T1000 (cell line): ENCODE data around the gene HEMGN.
"Not testable (repeated sequence)": the region's sequence is repeated elsewhere in the genome, so short reads cannot be mapped to it uniquely, and the experiment has no call there.

Experiments used
- DNase-seq: peaks from one replicate; lab custom pipeline; 2025; ENCODE audit warnings: mixed read lengths; lab: John Stamatoyannopoulos, UW

HEMGN gene

DNA sequence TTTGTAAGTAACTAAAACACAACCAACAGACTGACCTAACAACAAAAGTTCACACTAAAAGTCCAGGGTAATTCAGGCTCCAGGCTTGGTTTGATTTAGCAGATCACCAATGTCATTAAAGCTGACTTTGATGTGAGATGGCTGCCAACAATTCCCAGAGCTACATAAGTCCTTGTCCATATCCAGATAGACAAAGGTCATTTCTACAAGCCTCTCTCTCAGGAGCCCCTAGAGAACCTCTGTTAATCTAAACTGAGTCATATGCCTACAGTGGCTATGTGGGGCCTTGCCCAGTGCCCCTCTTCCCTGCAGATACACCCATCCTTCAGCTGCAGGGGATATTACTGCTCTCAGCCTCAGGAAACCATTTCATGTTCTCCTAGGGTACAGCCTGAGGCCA is 26.9 kb upstream of the HEMGN start:
- DNase-seq = no peak

GRCh38 chr9:97963232-97963631 is 25.3 kb upstream of the HEMGN start:
- no peak for DNase-seq

DNA sequence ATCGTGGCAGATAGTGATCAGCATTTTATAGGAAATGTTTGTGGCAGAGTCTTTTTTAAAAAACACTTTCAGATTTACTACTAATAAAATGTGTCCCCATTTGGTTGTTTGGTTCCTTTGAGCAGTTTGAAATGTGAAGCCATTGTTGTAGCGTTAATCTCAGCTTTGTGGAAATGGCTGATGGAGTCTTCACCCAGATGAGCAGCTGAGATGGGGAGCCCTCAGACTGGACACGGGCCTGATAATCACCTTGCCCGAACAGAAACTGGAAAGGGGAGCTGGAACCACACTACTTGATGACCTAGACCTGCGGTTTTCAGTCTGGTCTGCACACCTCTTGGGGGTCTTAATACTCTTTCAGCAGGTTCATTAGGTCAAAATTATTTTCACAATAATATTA is 24.6 kb upstream of the HEMGN start:
- no peak for DNase-seq

DNA sequence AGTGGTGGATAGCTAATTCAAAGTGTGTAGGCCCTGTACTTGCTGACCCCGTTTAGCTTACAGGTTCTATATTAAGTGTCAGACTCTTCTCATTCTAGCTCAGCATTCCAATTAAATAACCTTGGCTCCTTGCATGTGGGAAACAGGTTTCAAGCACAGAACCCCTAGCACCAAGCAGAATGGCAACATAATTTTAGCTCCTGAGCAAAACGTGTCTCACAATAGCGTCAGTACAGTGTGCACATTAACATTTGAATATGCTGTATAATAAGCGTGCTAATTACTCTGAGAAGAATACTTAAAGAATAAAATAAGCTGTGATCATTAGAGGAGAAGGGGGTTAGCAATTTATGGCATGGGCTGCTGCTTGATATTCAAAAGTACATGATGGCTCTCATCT is 24.2 kb upstream of the HEMGN start:
- no peak for DNase-seq

GRCh38 chr9:97961361-97961760 is 23.4 kb upstream of the HEMGN start:
- no peak for DNase-seq

- DNase-seq = not testable (repeated sequence)
These were observed 22.8 kb upstream of the HEMGN start for GRCh38 chr9:97960678-97961328.

- no peak for DNase-seq
These were observed 21.6 kb upstream of the HEMGN start for GRCh38 chr9:97959585-97959984.

DNA sequence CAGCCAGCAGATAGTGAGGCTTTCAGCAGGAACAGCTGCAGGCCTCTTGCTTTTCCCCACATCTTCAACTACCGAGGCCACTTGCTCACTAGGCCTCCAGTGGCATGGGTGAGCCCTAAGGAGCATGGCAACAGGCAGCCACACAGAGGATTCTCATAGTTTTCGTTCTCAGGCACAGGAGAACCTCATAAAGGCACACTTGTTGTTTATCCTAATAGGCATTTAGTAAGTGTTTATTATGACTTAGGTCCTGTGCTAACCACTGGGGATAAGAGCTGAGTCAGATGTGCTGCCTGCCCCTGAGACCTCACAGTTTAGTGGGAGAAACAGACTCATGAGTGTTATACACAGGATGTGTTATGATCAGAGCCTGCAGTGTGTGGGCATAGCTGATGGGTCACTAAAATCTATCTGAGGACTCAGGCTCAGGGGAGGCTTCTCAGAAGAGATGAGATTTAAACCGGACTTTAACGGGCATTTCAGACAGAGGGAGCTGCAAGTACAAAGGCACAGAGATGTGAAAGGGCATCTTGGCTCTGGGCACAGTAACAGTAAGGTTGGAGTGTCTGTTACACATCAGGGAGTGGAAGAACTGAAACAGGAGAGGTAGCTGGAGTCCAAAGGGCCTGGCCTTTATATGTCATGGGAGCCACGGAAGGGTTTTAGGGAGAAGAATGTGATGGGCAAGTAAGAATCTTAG is 21.0 kb upstream of the HEMGN start:
- no peak for DNase-seq

- no peak for DNase-seq
These were observed 18.4 kb upstream of the HEMGN start for GRCh38 chr9:97956331-97956730.

DNA sequence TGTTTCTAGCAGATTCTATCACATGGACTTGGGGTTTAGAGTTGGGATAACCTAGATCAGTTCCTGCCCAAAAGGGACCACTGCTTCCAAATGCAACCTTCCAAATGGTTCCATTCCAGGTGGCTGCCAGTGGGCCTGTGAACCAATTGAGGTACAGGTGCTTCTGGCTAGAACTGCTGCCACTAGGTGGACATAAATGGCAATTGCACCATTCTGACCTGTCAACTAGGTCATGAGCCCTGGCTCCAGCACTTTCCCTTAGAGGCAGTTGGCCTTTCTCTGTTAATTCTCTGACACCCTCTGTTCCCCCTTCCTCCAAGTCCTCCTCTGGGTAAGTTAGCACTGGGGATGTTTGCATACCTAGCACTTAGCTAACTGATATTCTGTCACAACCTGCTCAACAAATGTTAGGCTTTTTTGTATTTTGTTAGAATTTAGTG is 16.6 kb upstream of the HEMGN start:
- DNase-seq = no peak

DNA sequence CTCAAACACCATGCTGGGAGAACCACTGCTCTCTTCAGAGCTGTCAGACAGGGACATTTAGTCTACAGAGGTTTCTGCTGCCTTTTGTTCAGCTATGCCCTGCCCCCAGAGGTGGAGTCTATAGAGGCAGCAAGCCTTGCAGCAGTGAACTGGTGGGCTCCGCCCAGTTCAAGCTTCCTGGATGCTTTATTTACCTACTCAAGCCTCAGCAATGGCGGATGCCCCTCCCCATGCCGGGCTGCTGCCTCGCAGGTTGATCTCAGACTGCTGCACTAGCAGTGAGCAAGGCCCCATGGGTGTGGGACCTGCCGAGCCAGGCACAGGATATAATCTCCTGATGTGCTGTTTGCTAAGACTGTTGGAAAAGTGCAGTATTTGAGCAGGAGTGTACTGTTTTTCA is 12.9 kb upstream of the HEMGN start:
- DNase-seq = not testable (repeated sequence)

- DNase-seq = not testable (repeated sequence)
These were observed 9.1 kb upstream of the HEMGN start for GRCh38 chr9:97947094-97947493.

GRCh38 chr9:97945470-97945869 is 7.5 kb upstream of the HEMGN start:
- not testable (repeated sequence) for DNase-seq

DNA sequence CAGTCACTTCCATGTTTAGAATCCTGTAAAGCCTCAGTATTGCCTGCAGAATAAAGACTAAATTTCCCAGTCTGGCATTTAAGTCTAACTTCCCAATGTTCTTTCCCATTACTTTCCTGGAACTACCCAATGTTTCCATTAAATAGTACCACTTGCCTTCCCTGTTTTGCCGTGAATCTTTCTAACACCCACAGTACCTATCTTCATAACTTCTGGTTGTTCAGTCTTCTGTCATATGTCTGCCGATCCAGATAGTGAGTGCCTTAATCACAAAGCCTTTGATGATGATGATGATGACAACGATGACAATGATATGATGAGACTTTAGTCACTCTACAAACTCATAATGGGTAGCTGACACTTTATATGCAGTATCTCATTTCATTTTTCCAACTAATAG is 6.6 kb upstream of the HEMGN start:
- no peak for DNase-seq

DNA sequence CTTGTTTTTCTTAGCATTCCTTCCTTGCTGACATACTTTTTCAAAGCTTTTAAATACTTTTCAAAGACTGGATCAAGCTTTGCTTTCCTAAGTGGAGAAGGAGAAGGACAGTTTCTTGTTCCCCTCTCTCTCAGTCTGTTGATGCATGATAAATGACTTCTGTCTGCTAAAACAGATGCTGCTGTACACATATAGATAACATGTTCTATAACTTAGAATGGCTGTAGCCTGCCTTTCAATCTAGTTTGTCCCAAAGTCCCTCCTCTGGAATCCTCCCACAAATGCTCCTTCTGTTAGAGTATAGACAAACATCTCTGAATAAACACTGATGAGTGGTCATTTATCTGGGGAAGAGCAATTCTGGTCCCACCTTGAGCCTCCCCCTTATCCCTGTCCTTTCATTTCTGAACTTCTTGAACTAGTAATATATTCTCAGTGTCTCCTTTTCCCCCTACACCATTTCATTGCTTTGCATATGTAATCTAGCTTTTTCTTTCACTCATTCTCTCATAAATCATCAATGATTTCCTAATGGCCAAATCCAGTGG is 5.4 kb upstream of the HEMGN start:
- no peak for DNase-seq

- DNase-seq = no peak
These were observed 3.4 kb upstream of the HEMGN start for GRCh38 chr9:97941323-97941722.

GRCh38 chr9:97940741-97941140 is 2.8 kb upstream of the HEMGN start:
- no peak for DNase-seq

- no peak for DNase-seq
These were observed 2.3 kb upstream of the HEMGN start for GRCh38 chr9:97940233-97940632.

GRCh38 chr9:97936998-97937397 is 974 bp downstream of the HEMGN start:
- no peak for DNase-seq

DNA sequence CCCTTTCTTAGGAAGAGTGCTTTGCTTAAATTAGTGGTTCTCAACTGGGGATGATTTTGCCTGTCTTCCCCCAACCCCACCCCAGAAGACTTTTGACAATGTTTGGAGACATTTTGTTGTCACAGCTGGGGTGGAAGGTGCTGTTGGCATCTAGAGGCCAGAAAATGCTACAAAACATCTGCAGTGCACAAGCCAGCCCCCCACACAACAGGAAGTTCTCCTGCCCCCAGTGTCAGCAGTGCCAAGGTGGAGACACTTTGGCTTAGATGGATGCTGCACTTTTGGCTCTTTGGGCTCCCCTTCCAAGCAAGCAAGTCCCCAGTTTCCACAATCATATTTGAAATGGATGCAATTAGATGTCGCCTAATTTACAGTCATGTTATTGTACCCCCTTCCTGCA is 2.7 kb downstream of the HEMGN start:
- no peak for DNase-seq

- no peak for DNase-seq
These were observed 3.5 kb downstream of the HEMGN start for GRCh38 chr9:97934321-97935115.

- no peak for DNase-seq
These were observed 4.5 kb downstream of the HEMGN start for GRCh38 chr9:97933297-97933998.
